Stomach (tissue), 9 donors: ENCODE results near the gene TMED9. TPM values are rescaled to one million over a fixed set of nuclear protein-coding genes. Genes with fewer than 3 reads are reported as not detected.

Experiments used
- DNase-seq, 2 donors: peaks; one replicate each; pipeline versions ENCODE4 v3.0.0 to v3.0.0-alpha.2; 2013 to 2019
- H3K27ac ChIP-seq, 5 donors: fragments of 200-600 bp in 4 of 5; sonication (generic) in 4 of 5; one replicate each; pipeline ENCODE4 v1.5.1; 2013 to 2019; ENCODE audit warnings: mild to moderate bottlenecking in 1 of 5, moderate library complexity in 1 of 5
- H3K27me3 ChIP-seq, 3 donors: fragments of 200-600 bp; sonication (generic); one replicate each; pipeline ENCODE4 v1.5.1; 2017 to 2019; ENCODE audit warnings: mixed run types in 1 of 3
- H3K36me3 ChIP-seq, 4 donors: fragments of 200-600 bp; sonication (generic); 1 replicate in 3 of 4; 2 replicates in 1 of 4; pipeline ENCODE4 v1.5.1; 2016 to 2019
- H3K4me1 ChIP-seq, 4 donors: fragments of 200-600 bp; sonication (generic); one replicate each; pipeline ENCODE4 v1.5.1; 2016 to 2019
- H3K4me3 ChIP-seq, 4 donors: fragments of 200-600 bp; sonication (generic) in 3 of 4; one replicate each; pipeline ENCODE4 v1.5.1; 2016 to 2019; ENCODE audit warnings: mild to moderate bottlenecking in 1 of 4
- H3K9me3 ChIP-seq, 4 donors: fragments of 200-600 bp; sonication (generic); one replicate each; pipeline ENCODE4 v1.5.1; 2016 to 2019
- EP300 ChIP-seq: sonication (generic); formaldehyde crosslinking; IDR thresholded peaks from one replicate; pipeline ENCODE4 v1.6.1; 2017; ENCODE audit warnings: antibody characterized with exemption
- POLR2A ChIP-seq, 4 donors: fragments of 450-650 bp; IDR thresholded peaks; one replicate each; pipeline ENCODE4 v1.6.1; 2016; ENCODE audit warnings: antibody characterized with exemption in 4 of 4, control low read depth in 2 of 4, mild to moderate bottlenecking in 1 of 4, moderate library complexity in 1 of 4
- POLR2AphosphoS5 ChIP-seq, 3 donors: sonication (generic); formaldehyde crosslinking; IDR thresholded peaks; one replicate each; pipeline ENCODE4 v1.6.1; 2016; ENCODE audit warnings: antibody characterized with exemption in 3 of 3
- WGBS, 5 donors: extraction: QIAGEN DNeasy Blood & Tissue Kit in 3 of 5; methylation state at CpG; one replicate each; pipeline versions ENCODE4 v1.1.5 to v1.1.7; 2013 to 2018; 5-methylcytosine and 5-hydroxymethylcytosine counted together
- intact Hi-C: fragments of 100-400 bp; cut with DNase I; formaldehyde crosslinking; loops from one replicate; pipeline ENCODE4 v1.15.1; 2023; ENCODE audit warnings: low total_unique reads
- polyA plus RNA-seq, 3 donors: library from polyadenylated mRNA; stranded (reverse); fragments of 200-250 nt; gene quantifications; one replicate each; pipeline ENCODE4 v1.2.3, GENCODE V29; 2013
- total RNA-seq, 5 donors: library from RNA; depleted of rRNA; stranded (reverse); fragments of >200 nt; gene quantifications; one replicate each; pipeline versions ENCODE4 v1.1.0 to v1.2.3, GENCODE V29; 2014 to 2016
- TF ChIP-seq, protein P1 (sequence below), 7 experiments: fragments of 450-650 bp in 4 of 7; fragments of 200-600 bp in 3 of 7; sonication (generic) in 3 of 7; IDR thresholded peaks; one replicate each; pipeline ENCODE4 v1.5.1; 2016 to 2019; ENCODE audit warnings: antibody characterized with exemption in 7 of 7, control low read depth in 2 of 7, mild to moderate bottlenecking in 1 of 7
- donor health status: healthy with polysubstance abuse.
- donor health status: Bipolar disorder and iron deficiency.
- donor health status: healthy.

The TMED9 gene
- total and polyA plus RNA-seq, 8 donors, result 9.3 to 115 (median 86.5) TPM

DNA sequence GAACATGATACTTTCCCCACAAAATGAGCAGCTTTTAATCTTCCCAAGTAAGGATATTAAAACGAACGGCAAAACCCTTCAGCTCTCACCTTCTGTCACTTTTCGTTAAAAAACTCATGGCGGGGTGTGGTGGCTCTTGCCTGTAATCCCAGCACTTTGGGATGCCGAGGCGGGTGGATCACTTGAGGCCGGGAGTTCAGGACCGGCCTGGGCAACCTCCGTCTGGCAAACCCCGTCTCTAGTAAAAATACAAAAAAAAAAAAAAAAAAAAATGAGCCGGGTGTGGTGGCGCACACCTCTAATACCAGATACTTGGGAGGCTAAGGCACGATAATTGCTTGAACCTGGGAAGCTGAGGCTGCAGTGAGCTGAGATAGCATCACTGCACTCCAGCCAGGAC, 902 bp downstream of the TMED9 start:
- WGBS, 5 donors, result 71 to 81% (median 74%) methylated on average over 13 of the region's 13 CpGs
- DNase-seq, result no peak
- H3K9me3 ChIP-seq, result no peaks in the 10 kb centered on the region
- peaks cover 11 to 26% (median 23%) of the 10 kb centered on the region in 4 donors for H3K4me1 ChIP-seq
- H3K27me3 ChIP-seq, result peaks cover 0 to 14% (median 0%) of the 10 kb centered on the region in 3 donors
- peaks cover 34 to 39% (median 36%) of the 10 kb centered on the region in 4 donors for H3K36me3 ChIP-seq
- peak overlapping the region; percentile 90 to 98 (median 96) for H3K4me3 ChIP-seq
- TF ChIP-seq, protein P1, sequence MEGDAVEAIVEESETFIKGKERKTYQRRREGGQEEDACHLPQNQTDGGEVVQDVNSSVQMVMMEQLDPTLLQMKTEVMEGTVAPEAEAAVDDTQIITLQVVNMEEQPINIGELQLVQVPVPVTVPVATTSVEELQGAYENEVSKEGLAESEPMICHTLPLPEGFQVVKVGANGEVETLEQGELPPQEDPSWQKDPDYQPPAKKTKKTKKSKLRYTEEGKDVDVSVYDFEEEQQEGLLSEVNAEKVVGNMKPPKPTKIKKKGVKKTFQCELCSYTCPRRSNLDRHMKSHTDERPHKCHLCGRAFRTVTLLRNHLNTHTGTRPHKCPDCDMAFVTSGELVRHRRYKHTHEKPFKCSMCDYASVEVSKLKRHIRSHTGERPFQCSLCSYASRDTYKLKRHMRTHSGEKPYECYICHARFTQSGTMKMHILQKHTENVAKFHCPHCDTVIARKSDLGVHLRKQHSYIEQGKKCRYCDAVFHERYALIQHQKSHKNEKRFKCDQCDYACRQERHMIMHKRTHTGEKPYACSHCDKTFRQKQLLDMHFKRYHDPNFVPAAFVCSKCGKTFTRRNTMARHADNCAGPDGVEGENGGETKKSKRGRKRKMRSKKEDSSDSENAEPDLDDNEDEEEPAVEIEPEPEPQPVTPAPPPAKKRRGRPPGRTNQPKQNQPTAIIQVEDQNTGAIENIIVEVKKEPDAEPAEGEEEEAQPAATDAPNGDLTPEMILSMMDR (IDR thresholded peaks at IDR 0.05), result no peak
- TF ChIP-seq EP300 (no peak), POLR2AphosphoS5 (IDR thresholded peaks at IDR 0.05) (no peak), POLR2A (IDR thresholded peaks at IDR 0.05) (no peak)
- H3K27ac ChIP-seq, result peak overlapping the region in 4 of 5 donors; percentile 87 to 90 (median 88)
- intact Hi-C loops, result no loop called here

DNA sequence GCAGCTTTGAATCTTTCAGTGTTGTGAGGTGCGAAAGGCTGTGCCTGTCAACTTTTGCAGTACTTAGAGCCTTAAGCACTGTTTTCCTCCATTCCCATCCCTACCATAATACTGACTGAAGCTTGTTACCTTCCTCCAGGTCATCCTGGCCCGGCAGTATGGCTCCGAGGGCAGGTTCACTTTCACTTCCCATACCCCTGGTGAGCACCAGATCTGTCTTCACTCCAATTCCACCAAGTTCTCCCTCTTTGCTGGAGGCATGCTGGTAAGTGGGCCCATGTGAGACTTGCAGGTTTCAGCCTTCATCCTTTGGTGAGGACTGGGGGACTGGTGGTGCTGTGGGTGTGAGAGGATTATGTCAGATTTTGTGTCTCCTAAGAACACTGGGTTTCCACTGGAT, 1.5 kb downstream of the TMED9 start:
- peak overlapping the region in 1 of 5 donors; percentile 87 for H3K27ac ChIP-seq
- WGBS, 5 donors, result 73 to 86% (median 78%) methylated on average over 3 of the region's 3 CpGs
- intact Hi-C loops, result no loop called here
- peaks cover 11 to 29% (median 23%) of the 10 kb centered on the region in 4 donors for H3K4me1 ChIP-seq
- H3K36me3 ChIP-seq, result peaks cover 34 to 39% (median 36%) of the 10 kb centered on the region in 4 donors
- TF ChIP-seq POLR2A (IDR thresholded peaks at IDR 0.05), result no peak
- no peak for TF ChIP-seq POLR2AphosphoS5 (IDR thresholded peaks at IDR 0.05)
- TF ChIP-seq EP300, result no peak
- TF ChIP-seq, protein P1 (IDR thresholded peaks at IDR 0.05), result no peak
- H3K4me3 ChIP-seq, result peak overlapping the region in 3 of 4 donors; percentile 90 to 98 (median 94)
- peaks cover 0 to 13% (median 0%) of the 10 kb centered on the region in 3 donors for H3K27me3 ChIP-seq
- no peak for DNase-seq
- no peaks in the 10 kb centered on the region for H3K9me3 ChIP-seq

DNA sequence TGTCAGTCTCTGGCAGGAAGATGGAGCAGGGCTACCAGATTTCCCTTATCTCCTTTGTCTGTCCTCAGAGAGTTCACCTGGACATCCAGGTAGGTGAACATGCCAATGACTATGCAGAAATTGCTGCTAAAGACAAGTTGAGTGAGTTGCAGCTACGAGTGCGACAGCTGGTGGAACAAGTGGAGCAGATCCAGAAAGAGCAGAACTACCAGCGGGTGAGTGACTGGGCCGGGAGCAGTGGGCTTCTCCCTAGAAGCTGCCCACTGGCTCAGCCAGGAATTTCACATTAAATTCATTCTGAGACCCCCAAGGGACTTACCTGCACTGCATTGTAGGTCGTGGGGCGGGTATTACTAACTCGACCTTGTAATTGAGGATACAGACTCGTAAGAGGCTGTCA, 2.1 kb downstream of the TMED9 start:
- peak overlapping the region in 1 of 4 donors; percentile 98 for H3K4me3 ChIP-seq

DNA sequence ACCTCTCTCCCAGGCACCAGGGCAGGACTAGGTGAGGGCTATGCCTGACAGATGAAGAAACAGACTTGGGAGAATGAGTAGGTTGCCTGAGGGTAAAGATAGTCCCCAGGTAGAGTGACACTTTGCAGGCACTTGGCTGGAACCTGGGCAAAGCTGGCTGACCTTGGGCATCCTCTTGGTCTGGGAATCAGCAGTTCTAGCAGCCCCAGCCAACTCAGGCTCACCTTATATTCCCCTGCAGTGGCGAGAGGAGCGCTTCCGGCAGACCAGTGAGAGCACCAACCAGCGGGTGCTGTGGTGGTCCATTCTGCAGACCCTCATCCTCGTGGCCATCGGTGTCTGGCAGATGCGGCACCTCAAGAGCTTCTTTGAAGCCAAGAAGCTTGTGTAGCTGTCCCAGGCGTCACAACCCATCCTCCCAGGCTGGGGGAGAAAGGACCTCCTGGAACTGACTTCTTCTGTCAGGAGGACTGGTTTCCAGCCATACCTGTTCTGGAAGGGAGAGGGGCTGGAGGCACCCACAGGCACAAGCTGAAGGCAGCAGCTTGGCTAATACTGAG, 3.1 kb downstream of the TMED9 start:
- Histone ChIP-seq H3K9me3 (no peaks in the 10 kb centered on the region), H3K4me1 (peaks cover 11 to 40% (median 30%) of the 10 kb centered on the region in 4 donors), H3K36me3 (peaks cover 34 to 39% (median 36%) of the 10 kb centered on the region in 4 donors), H3K27me3 (peaks cover 0 to 2% (median 0%) of the 10 kb centered on the region in 3 donors), H3K4me3 (no peak overlapping the region), H3K27ac (no peak overlapping the region)
- intact Hi-C loops, result no loop called here
- 91 to 98% (median 98%) methylated on average over 8 of the region's 8 CpGs for WGBS, 5 donors
- TF ChIP-seq EP300 (no peak), POLR2AphosphoS5 (IDR thresholded peaks at IDR 0.05) (no peak), POLR2A (IDR thresholded peaks at IDR 0.05) (no peak)
- TF ChIP-seq, protein P1 (IDR thresholded peaks at IDR 0.05), result no peak
- no peak for DNase-seq

More for the DNA sequence above, 2.1 kb downstream of the TMED9 start:
- DNase-seq, result no peak
- no peak overlapping the region for H3K27ac ChIP-seq
- H3K36me3 ChIP-seq, result peaks cover 34 to 39% (median 36%) of the 10 kb centered on the region in 4 donors
- intact Hi-C loops, result no loop called here
- 90 to 96% (median 94%) methylated on average over 8 of the region's 8 CpGs for WGBS, 5 donors
- TF ChIP-seq, protein P1 (IDR thresholded peaks at IDR 0.05), result no peak
- TF ChIP-seq EP300, result no peak
- no peak for TF ChIP-seq POLR2A (IDR thresholded peaks at IDR 0.05)
- no peak for TF ChIP-seq POLR2AphosphoS5 (IDR thresholded peaks at IDR 0.05)
- peaks cover 11 to 34% (median 24%) of the 10 kb centered on the region in 4 donors for H3K4me1 ChIP-seq
- no peaks in the 10 kb centered on the region for H3K9me3 ChIP-seq
- H3K27me3 ChIP-seq, result peaks cover 0 to 10% (median 0%) of the 10 kb centered on the region in 3 donors
